SKM-1 treated with dmso at 0.1 percent for 144 hours (cell line): ENCODE results near the gene PHYHIPL.

Experiments
- DNase-seq: peaks from one replicate; lab custom pipeline; 2025; ENCODE audit not compliant: unreplicated experiment; lab: John Stamatoyannopoulos, UW

The PHYHIPL gene

DNA sequence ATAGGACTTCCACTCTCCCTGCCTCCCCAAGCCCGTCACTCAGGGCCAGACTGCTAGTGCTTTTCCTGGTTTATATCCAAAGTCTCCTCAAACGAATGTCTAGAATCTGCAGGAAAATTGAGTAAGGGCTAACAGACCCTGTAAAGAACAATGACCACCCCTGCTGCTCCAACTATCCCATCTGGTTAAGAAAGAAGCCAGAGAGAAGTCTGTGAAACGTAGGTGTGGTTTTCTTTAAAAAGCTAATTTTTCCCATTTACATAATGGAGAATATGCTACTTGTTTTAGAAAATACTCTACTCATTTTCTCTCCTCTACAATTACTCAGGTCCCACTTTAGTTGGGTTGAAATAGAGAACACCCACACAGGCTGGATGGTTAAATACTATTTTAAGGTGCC lies 113.4 kb downstream of the PHYHIPL start:
- no peak for DNase-seq

DNA sequence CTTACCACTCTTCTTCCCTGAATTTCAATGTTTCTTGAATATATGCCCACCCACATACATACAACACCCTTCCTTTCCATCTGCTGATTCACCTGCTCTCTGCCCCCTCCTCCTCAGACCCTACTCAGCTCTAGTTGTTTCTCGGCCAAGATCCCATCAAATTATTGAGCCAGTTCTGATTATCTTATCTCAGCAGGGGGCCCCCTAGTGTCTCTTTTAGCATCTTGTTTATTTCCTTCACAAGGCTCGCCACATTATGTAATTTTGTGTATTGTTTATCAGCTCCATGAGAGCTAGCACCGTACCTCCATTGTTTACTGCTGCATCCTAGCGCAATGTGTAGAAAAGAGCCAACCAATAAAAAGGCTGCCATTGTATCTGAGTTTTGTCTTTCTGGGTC lies 114.0 kb downstream of the PHYHIPL start:
- DNase-seq: no peak
